ENCODE results near the gene FXYD6.

- TF ChIP-seq CTCF (IDR thresholded peaks at IDR 0.05 in 2 of 3, conservative IDR thresholded peaks at IDR 0.05 in 1 of 3; ENCODE audit: insufficient read depth in 2 of 3, low read depth in 1 of 3, low read length in 3 of 3) (no peak), L3MBTL2 (IDR thresholded peaks at IDR 0.05) (no peak), GMEB1 (CRISPR knock-in tag; IDR thresholded peaks at IDR 0.05) (no peak), IRF2 (CRISPR knock-in tag; IDR thresholded peaks at IDR 0.05) (no peak)
Observed at GRCh38 chr11:117915672-117916235, 39.3 kb upstream of the FXYD6 start.

Data from K562 (cell line).